ENCODE results near the gene SURF2.

DNA sequence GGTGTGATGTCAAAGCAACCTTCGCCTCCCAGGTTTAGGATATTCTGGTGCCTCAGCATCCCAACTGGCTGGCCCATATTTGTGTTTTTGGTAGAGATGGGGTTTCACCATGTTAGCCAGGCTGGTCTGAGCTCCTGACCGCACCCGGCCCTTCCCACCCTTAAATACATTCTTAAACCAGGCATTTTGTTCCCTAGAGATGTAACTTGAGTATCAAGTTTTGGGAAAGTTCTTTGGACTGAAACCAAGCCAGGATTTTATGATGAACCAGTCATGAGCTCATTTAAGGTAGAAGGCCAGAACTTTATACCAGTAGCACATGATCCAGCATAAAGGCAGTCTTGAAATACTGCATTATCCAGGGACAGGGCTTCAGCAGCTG lies 4.8 kb upstream of the SURF2 start:
- TF ChIP-seq, protein P1, sequence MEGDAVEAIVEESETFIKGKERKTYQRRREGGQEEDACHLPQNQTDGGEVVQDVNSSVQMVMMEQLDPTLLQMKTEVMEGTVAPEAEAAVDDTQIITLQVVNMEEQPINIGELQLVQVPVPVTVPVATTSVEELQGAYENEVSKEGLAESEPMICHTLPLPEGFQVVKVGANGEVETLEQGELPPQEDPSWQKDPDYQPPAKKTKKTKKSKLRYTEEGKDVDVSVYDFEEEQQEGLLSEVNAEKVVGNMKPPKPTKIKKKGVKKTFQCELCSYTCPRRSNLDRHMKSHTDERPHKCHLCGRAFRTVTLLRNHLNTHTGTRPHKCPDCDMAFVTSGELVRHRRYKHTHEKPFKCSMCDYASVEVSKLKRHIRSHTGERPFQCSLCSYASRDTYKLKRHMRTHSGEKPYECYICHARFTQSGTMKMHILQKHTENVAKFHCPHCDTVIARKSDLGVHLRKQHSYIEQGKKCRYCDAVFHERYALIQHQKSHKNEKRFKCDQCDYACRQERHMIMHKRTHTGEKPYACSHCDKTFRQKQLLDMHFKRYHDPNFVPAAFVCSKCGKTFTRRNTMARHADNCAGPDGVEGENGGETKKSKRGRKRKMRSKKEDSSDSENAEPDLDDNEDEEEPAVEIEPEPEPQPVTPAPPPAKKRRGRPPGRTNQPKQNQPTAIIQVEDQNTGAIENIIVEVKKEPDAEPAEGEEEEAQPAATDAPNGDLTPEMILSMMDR (conservative IDR thresholded peaks at IDR 0.05) = no peak
- TF ChIP-seq ZFX (IDR thresholded peaks at IDR 0.05) = no peak
